HL-60 (cell line): ENCODE measurements around the gene SFMBT1.

ENCODE experiments used
- GABPA ChIP-seq: IDR thresholded peaks from 2 replicates; pipeline ENCODE4 v1.6.1; 2012; ENCODE audit warnings: low read depth
- TF ChIP-seq, protein P1 (sequence below): IDR thresholded peaks from one replicate; pipeline ENCODE4 v1.5.1; 2011; ENCODE audit warnings: low read length, control low read depth, inconsistent platforms; ENCODE audit not compliant: insufficient read depth

- no peak for TF ChIP-seq GABPA
- TF ChIP-seq, protein P1, sequence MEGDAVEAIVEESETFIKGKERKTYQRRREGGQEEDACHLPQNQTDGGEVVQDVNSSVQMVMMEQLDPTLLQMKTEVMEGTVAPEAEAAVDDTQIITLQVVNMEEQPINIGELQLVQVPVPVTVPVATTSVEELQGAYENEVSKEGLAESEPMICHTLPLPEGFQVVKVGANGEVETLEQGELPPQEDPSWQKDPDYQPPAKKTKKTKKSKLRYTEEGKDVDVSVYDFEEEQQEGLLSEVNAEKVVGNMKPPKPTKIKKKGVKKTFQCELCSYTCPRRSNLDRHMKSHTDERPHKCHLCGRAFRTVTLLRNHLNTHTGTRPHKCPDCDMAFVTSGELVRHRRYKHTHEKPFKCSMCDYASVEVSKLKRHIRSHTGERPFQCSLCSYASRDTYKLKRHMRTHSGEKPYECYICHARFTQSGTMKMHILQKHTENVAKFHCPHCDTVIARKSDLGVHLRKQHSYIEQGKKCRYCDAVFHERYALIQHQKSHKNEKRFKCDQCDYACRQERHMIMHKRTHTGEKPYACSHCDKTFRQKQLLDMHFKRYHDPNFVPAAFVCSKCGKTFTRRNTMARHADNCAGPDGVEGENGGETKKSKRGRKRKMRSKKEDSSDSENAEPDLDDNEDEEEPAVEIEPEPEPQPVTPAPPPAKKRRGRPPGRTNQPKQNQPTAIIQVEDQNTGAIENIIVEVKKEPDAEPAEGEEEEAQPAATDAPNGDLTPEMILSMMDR = no peak
Observed at GRCh38 chr3:52894756-52895155, 151.1 kb downstream of the SFMBT1 start.
